A549 (cell line): ENCODE data around the gene ACKR2.

Experiments
- CTCF ChIP-seq: fragments of >200 bp; sonication (Bioruptor Twin); formaldehyde crosslinking; IDR thresholded peaks from 3 replicates; pipeline ENCODE4 v1.5.1; 2016
- ESRRA ChIP-seq: fragments of 150-350 bp; IDR thresholded peaks from 2 replicates; pipeline ENCODE4 v1.6.1; 2014; ENCODE audit warnings: mild to moderate bottlenecking, low read length, borderline replicate concordance
- JUN ChIP-seq, 2 experiments: fragments of >200 bp; sonication (Bioruptor Twin); formaldehyde crosslinking; IDR thresholded peaks; 2 replicates in 1 of 2; 3 replicates in 1 of 2; pipeline ENCODE4 v1.6.1; 2016 to 2017
- KDM1A ChIP-seq: fragments of 200-600 bp; sonication (generic); IDR thresholded peaks from 2 replicates; pipeline ENCODE4 v1.6.1; 2016; ENCODE audit warnings: low read depth, mild to moderate bottlenecking
- MAX ChIP-seq: IDR thresholded peaks from 2 replicates; pipeline ENCODE4 v1.6.1; 2012
- PBX3 ChIP-seq: IDR thresholded peaks from 2 replicates; pipeline ENCODE4 v1.6.1; 2012
- POLR2A ChIP-seq: IDR thresholded peaks from 2 replicates; pipeline ENCODE4 v1.6.1; 2012; ENCODE audit warnings: mild to moderate bottlenecking, low read length
- RAD21 ChIP-seq, 2 experiments: fragments of >200 bp in 1 of 2; sonication (Bioruptor Twin) in 1 of 2; formaldehyde crosslinking in 1 of 2; IDR thresholded peaks in 1 of 2; conservative IDR thresholded peaks in 1 of 2; 2 replicates in 1 of 2; 3 replicates in 1 of 2; pipeline ENCODE4 v1.6.1; 2012 to 2018; ENCODE audit warnings: inconsistent platforms in 1 of 2
- TFCP2L1 ChIP-seq: fragments of 250-450 bp; sonication (Bioruptor Pico); IDR thresholded peaks from 2 replicates; pipeline ENCODE4 v1.5.0; 2021; ENCODE audit warnings: mild to moderate bottlenecking
- ZFP36 ChIP-seq: fragments of 450-650 bp; IDR thresholded peaks from 2 replicates; pipeline ENCODE4 v1.6.1; 2014; ENCODE audit warnings: borderline replicate concordance; ENCODE audit not compliant: partially characterized antibody

GRCh38 chr3:42911551-42911950 lies 102.3 kb downstream of the ACKR2 start:
- TF ChIP-seq POLR2A (no peak), CTCF (no peak), ESRRA (no peak), RAD21 (conservative IDR thresholded peaks at IDR 0.05 in 1 of 2, IDR thresholded peaks at IDR 0.05 in 1 of 2) (no peak), KDM1A (no peak), MAX (no peak), JUN (IDR thresholded peaks at IDR 0.05) (no peak), PBX3 (no peak), TFCP2L1 (CRISPR knock-in tag) (no peak), ZFP36 (no peak)
